Measurements from ENCODE around the gene NFS1. TPM values are rescaled to one million over a fixed set of nuclear protein-coding genes. Genes with fewer than 3 reads are reported as not detected.

The NFS1 gene

GRCh38 chr20:35620818-35621559 lies 78.2 kb downstream of the NFS1 start:
- no peaks in the 10 kb centered on the region for H3K27me3 ChIP-seq (ENCODE audit: insufficient read depth, low read length, poor library complexity)
- H4K8ac ChIP-seq (ENCODE audit: low read depth, low read length): no peak overlapping the region
- no peak overlapping the region for H3K56ac ChIP-seq (ENCODE audit: low read length)
- H3K18ac ChIP-seq (ENCODE audit: low read length): no peak overlapping the region
- no peak overlapping the region for H3K4me2 ChIP-seq (ENCODE audit: low read length)
- no peaks in the 10 kb centered on the region for H3K79me2 ChIP-seq (ENCODE audit: control insufficient read depth, insufficient read depth, low read length)
- no peak overlapping the region for H3K4me3 ChIP-seq (ENCODE audit: low read length)
- no peak overlapping the region for H3K23ac ChIP-seq (ENCODE audit: low read length)
- H2BK5ac ChIP-seq (ENCODE audit: low read length): no peak overlapping the region
- no peak overlapping the region for H2BK120ac ChIP-seq (ENCODE audit: low read depth, low read length)
- peaks cover 7% of the 10 kb centered on the region for H3K36me3 ChIP-seq (ENCODE audit: control insufficient read depth, insufficient read depth, low read length)
- no peak overlapping the region for H3K9ac ChIP-seq (ENCODE audit: low read length)
- H3K27ac ChIP-seq (ENCODE audit: low read depth, low read length): no peak overlapping the region
- no peaks in the 10 kb centered on the region for H3K79me1 ChIP-seq (ENCODE audit: low read length)
- DNase-seq: no peak
- no peak overlapping the region for H2BK15ac ChIP-seq (replicated peaks; ENCODE audit: low read depth)
- no peak overlapping the region for H2AK5ac ChIP-seq (ENCODE audit: low read length)
- no CpG with 5 or more reads among the region's 11 CpGs for WGBS (ENCODE audit: extremely low coverage, insufficient coverage, low lambda C conversion rate)
- peaks cover 5% of the 10 kb centered on the region for H3K4me1 ChIP-seq (ENCODE audit: control insufficient read depth, low read depth, low read length)
- H3K4ac ChIP-seq (ENCODE audit: low read depth, low read length): no peak overlapping the region
- H4K5ac ChIP-seq (ENCODE audit: low read length): no peak overlapping the region

DNA sequence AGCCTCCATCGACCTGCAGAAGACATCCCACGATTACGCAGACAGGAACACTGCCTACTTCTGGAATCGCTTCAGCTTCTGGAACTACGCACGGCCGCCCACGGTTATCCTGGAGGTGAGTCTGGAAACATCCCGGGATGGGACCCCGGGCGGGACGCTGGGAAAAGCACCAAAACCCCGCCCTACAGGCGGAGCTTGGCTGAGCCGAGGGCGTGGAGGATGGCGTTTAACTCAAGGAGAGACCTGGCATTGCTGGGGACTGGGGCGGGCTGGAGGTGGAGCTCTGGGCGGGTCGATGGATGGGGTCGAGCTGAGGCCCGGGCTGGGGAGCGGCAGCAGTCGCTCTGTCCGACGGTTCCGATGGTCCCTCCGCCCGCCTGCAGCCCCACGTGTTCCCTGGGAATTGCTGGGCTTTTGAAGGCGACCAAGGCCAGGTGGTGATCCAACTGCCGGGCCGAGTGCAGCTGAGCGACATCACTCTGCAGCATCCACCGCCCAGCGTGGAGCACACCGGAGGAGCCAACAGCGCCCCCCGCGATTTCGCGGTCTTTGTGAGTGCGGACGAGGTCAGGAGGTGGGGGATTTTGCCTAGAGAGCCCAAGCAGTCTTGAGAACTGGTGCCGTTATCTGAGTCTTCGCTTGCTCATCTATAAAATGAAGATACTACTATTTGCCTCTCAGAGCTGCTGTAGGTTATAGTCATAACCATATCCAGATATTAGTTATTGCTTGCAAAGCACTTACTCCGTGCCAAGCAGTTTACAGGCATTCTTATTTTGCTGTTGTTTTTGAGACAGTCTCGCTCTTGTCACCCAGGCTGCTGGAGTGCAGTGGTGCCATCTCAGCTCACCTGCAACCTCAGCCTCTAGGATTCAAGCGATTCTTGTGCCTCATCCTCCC lies 79.7 kb downstream of the NFS1 start:
- peaks cover 3% of the 10 kb centered on the region for H3K36me3 ChIP-seq (ENCODE audit: control insufficient read depth, insufficient read depth, low read length)
- H4K8ac ChIP-seq (ENCODE audit: low read depth, low read length): no peak overlapping the region
- no peak overlapping the region for H3K23ac ChIP-seq (ENCODE audit: low read length)
- H3K79me2 ChIP-seq (ENCODE audit: control insufficient read depth, insufficient read depth, low read length): no peaks in the 10 kb centered on the region
- peak overlapping the region; percentile 68 for H3K9ac ChIP-seq (ENCODE audit: low read length)
- H3K27me3 ChIP-seq (ENCODE audit: insufficient read depth, low read length, poor library complexity): no peaks in the 10 kb centered on the region
- peak overlapping the region; percentile 87 for H3K56ac ChIP-seq (ENCODE audit: low read length)
- no peak overlapping the region for H3K27ac ChIP-seq (ENCODE audit: low read depth, low read length)
- peak overlapping the region; percentile 73 for H3K4me2 ChIP-seq (ENCODE audit: low read length)
- H2AK5ac ChIP-seq (ENCODE audit: low read length): no peak overlapping the region
- H4K5ac ChIP-seq (ENCODE audit: low read length): no peak overlapping the region
- DNase-seq: peak; percentile 97
- H3K18ac ChIP-seq (ENCODE audit: low read length): no peak overlapping the region
- H3K79me1 ChIP-seq (ENCODE audit: low read length): no peaks in the 10 kb centered on the region
- H2BK5ac ChIP-seq (ENCODE audit: low read length): no peak overlapping the region
- H2BK120ac ChIP-seq (ENCODE audit: low read depth, low read length): no peak overlapping the region
- H3K4me1 ChIP-seq (ENCODE audit: control insufficient read depth, low read depth, low read length): peaks cover 5% of the 10 kb centered on the region
- H2BK15ac ChIP-seq (replicated peaks; ENCODE audit: low read depth): no peak overlapping the region
- WGBS (ENCODE audit: extremely low coverage, insufficient coverage, low lambda C conversion rate): no CpG with 5 or more reads among the region's 49 CpGs
- H3K4me3 ChIP-seq (ENCODE audit: low read length): peak overlapping the region; percentile 52
- H3K4ac ChIP-seq (ENCODE audit: low read depth, low read length): no peak overlapping the region

GRCh38 chr20:35618263-35619131 lies 80.7 kb downstream of the NFS1 start:
- Histone ChIP-seq H3K9ac (ENCODE audit: low read length) (peak overlapping the region; percentile 63), H2BK120ac (ENCODE audit: low read depth, low read length) (no peak overlapping the region), H4K8ac (ENCODE audit: low read depth, low read length) (no peak overlapping the region), H3K36me3 (ENCODE audit: control insufficient read depth, insufficient read depth, low read length) (peaks cover 3% of the 10 kb centered on the region), H3K4me2 (ENCODE audit: low read length) (peak overlapping the region; percentile 68), H3K23ac (ENCODE audit: low read length) (no peak overlapping the region), H3K79me1 (ENCODE audit: low read length) (no peaks in the 10 kb centered on the region), H2AK5ac (ENCODE audit: low read length) (no peak overlapping the region), H2BK15ac (replicated peaks; ENCODE audit: low read depth) (no peak overlapping the region), H3K4ac (ENCODE audit: low read depth, low read length) (no peak overlapping the region), H3K4me1 (ENCODE audit: control insufficient read depth, low read depth, low read length) (peaks cover 5% of the 10 kb centered on the region), H3K56ac (ENCODE audit: low read length) (peak overlapping the region; percentile 61), H3K27ac (ENCODE audit: low read depth, low read length) (no peak overlapping the region), H4K5ac (ENCODE audit: low read length) (no peak overlapping the region), H3K18ac (ENCODE audit: low read length) (no peak overlapping the region), H3K79me2 (ENCODE audit: control insufficient read depth, insufficient read depth, low read length) (no peaks in the 10 kb centered on the region), H2BK5ac (ENCODE audit: low read length) (no peak overlapping the region), H3K27me3 (ENCODE audit: insufficient read depth, low read length, poor library complexity) (no peaks in the 10 kb centered on the region), H3K4me3 (ENCODE audit: low read length) (peak overlapping the region; percentile 4)
- no peak for DNase-seq
- no CpG with 5 or more reads among the region's 35 CpGs for WGBS (ENCODE audit: extremely low coverage, insufficient coverage, low lambda C conversion rate)

Small RNA genes lying within 50 kb of the gene (small RNA-seq; reads per million reads assigned to genes)
- not detected for gene RNU6-759P (ENCODE audit: insufficient read depth)
